HG02938 (cell line): Measurements from ENCODE around the gene PFDN4.
"Not testable (repeated sequence)": the region's sequence is repeated elsewhere in the genome, so short reads cannot be mapped to it uniquely, and the experiment has no call there.

Experiments
- ATAC-seq: cut with Tn5 transposase; IDR thresholded peaks from one replicate; pipeline ENCODE4 v1.9.1; 2021; ENCODE audit warnings: mild to moderate bottlenecking, moderate library complexity; ENCODE audit not compliant: unreplicated experiment

PFDN4 gene

GRCh38 chr20:54223285-54223684 is 15.4 kb downstream of the PFDN4 start:
- no peak for ATAC-seq

DNA sequence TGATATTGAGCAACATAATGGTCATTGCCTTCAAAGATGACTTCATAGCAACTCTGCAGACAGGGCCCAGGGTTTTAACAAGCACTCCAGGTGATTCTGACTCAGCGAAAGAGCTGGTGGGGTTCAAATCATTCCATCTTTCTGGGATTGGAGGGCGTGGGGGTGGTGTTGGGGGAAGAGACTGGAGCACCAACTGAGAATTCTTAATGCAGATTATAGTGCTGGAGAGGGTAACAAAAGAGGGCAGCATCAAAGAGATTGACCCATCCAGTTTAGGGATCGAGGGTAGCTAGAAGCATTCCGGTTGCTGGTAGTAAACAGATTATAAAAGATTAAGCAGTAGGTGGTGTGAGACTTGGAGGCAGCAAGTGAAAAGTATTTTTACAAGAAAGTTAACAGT is 15.9 kb downstream of the PFDN4 start:
- ATAC-seq: no peak

DNA sequence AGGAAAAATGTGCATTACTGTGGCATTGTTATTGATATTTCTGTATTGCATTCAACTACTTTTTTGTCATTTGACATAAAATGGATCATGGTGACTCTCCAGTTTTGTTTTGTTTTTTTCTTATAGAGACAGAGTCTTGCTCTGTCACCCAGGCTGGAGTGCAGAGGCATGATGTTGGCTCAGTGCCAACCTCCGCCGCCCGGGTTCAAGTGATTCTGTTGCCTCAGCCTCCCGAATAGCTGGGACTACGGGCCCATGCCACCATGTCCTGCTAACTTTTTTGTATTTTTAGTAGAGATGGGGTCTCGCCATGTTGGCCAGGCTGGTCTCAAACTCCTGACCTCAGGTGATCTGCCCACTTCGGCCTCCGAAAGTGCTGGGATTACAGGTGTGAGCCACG is 16.8 kb downstream of the PFDN4 start:
- not testable (repeated sequence) for ATAC-seq

GRCh38 chr20:54227241-54227640 is 19.4 kb downstream of the PFDN4 start:
- peak; percentile 84 for ATAC-seq

DNA sequence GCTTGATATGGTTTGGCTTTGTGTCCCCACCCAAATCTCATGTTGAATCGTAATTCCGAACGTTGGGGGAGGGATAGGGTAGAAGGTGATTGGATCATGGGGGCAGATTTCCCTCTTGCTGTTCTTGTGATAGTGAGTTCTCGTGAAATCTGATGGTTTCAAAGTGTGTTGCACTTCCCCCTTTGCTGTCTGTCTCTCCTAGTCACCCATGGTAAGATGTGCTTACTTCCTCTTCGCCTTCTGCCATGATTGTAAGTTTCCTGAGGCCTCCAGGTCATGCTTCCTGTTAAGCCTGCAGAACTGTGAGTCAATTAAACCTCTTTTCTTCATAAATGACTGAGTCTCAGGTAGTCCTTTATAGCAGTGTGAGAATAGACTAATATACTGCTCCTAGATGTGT is 19.9 kb downstream of the PFDN4 start:
- ATAC-seq: no peak

DNA sequence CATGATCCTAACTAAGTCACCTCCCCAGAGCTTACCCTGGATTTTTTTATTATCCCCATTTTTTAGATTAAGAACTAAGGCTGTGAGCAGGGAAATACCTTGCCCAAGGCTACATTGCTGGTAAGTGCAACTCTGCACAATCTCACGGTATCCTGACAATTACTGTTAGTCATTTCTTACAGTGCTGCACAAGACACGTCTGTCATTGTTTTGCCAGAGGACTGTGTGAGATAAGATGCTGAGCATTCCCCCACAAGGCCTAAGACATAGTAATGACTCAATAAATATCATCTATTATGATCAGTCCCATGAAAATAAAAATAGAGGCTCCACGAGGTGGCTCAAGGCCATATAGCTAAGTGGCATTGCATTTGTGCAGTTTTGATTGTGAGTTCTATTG is 21.0 kb downstream of the PFDN4 start:
- ATAC-seq: no peak

- ATAC-seq: no peak
Measured at GRCh38 chr20:54229566-54230160, 21.8 kb downstream of the PFDN4 start.

GRCh38 chr20:54231036-54231435 is 23.1 kb downstream of the PFDN4 start:
- ATAC-seq: no peak

GRCh38 chr20:54234991-54235390 is 27.1 kb downstream of the PFDN4 start:
- ATAC-seq: no peak

DNA sequence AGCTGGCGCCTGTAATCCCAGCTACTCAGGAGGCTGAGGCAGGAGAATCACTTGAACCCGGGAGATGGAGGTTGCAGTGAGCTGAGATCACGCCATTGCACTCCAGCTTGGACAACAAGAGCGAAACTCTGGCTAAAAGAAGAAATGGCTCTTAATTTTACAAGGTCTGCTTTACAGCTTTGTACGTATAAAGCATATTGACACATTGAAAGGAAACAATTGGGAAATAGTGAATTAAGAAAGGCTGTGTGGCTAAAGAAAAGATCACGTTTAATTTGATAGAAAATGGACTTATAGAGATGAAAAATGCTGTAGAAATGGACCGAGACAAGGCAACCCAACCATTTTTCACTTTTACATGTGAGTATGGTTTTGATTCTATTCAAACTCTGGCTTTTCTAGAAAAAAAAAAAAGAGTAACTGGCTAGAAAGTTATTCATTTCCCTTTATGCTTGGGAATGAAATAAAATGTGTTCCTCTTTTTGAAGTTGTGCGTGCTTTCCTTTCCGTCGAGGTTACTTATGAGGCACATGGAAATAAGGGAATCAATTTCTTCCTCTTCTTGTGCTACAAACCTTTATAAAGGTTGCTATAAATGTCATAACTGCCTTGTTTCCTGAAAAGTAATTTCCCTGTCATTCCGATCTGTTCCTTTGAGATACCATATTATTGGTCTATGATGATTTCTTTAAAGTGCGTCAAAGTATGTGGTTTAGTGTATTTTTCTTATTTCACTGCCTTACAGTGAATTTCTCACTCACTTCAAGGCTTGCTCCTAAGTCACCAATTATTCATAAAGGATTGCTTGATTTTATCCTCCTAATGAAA is 29.4 kb downstream of the PFDN4 start:
- no peak for ATAC-seq

- ATAC-seq: no peak
Measured at GRCh38 chr20:54244113-54244512, 36.2 kb downstream of the PFDN4 start.

DNA sequence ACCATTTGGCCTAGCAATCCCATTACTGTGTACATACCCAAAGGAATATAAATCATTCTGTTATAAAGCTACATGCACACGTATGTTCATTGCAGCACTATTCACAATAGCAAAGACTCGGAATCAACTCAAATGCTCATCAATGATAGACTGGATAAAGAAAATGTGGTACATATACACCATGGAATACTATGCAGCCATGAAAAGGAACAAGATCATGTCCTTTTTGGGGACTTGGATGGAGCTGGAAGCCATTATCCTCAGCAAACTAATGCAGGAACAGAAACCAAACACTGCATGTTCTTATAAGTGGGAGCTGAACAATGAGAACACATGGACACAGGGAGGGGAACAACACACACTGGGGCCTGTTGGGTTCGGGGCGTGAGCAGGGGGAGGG is 40.8 kb downstream of the PFDN4 start:
- not testable (repeated sequence) for ATAC-seq

- ATAC-seq: no peak
Measured at GRCh38 chr20:54250691-54251090, 42.8 kb downstream of the PFDN4 start.

DNA sequence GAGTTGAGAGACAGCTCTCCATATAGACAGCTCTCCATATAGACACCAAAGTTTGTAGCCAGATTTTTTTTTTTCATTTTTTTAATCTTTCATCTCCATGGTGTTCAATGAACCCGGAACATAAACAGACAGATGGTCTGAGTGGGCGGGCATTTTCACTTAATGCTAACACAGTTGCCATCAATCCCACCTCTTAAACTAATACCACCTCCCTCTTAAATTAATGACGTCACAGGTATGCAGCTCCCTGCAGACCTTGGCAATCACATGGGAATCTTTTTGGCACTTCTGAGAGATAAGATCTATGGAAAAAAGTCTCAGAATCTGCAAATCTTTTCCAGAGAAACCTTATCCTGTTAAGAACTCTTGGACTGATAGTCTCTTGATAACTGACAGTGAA is 43.2 kb downstream of the PFDN4 start:
- no peak for ATAC-seq

GRCh38 chr20:54254596-54254995 is 46.7 kb downstream of the PFDN4 start:
- ATAC-seq: no peak

GRCh38 chr20:54255157-54255556 is 47.3 kb downstream of the PFDN4 start:
- ATAC-seq: no peak

DNA sequence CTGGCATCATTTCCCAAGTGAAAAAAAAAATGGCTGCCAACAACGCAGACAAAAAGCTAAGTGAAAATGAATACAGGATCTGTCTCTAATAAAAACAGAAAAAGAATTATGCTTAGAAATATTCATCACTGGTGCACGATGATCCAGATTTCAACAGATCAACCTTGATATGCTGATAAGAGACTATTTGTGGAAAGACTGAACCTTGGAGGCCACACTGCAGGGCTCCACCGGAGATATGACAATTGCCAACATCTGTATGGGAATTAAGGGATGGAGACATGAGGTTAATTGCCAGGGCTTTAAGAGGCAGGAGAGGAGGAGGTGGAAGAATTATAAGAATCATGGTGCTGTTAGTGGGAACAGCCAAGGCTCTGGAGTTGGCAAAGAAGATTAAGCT is 48.3 kb downstream of the PFDN4 start:
- no peak for ATAC-seq

- no peak for ATAC-seq
Measured at GRCh38 chr20:54257071-54257816, 49.4 kb downstream of the PFDN4 start.

- no peak for ATAC-seq
Measured at GRCh38 chr20:54260116-54260515, 52.2 kb downstream of the PFDN4 start.

- no peak for ATAC-seq
Measured at GRCh38 chr20:54262671-54263070, 54.8 kb downstream of the PFDN4 start.

DNA sequence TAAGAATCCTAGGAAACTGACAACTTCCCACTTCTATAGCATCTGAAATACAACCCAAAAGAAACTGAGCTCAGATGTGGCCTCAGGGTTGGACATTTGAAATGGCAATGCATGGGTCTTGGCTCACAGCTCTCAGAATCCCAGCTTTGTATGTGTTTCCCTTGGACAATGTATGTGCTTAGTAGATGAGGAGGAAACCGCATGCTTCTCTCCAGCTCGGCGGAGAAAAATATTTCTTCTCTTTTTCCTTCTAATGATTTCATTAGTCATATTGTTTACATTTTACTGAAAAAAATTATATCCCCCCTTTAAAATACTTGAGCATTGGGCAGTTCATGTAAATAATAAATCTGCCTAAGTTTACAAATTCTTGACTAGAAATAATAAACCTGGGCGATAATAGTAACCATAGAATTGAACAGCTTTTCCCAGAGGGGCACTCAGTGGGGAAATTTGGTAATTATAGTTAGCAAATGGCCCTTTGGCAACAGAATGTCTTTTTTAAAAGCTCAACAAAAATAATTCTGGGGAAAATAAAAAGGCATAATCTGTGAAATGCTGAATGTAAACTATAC is 55.3 kb downstream of the PFDN4 start:
- ATAC-seq: no peak

- not testable (repeated sequence) for ATAC-seq
Measured at GRCh38 chr20:54265791-54266190, 57.9 kb downstream of the PFDN4 start.
